GM12872 (cell line): Measurements from ENCODE around the gene SRSF8.
A peak's percentile ranks its signal among the peaks of the same experiment; 100 is the strongest.

Experiments
- TF ChIP-seq, protein P1 (sequence below): IDR thresholded peaks from 3 replicates; pipeline ENCODE4 v1.5.1; 2011; ENCODE audit warnings: low read depth, mild to moderate bottlenecking, low read length, moderate library complexity; ENCODE audit not compliant: insufficient read depth

Gene SRSF8

DNA sequence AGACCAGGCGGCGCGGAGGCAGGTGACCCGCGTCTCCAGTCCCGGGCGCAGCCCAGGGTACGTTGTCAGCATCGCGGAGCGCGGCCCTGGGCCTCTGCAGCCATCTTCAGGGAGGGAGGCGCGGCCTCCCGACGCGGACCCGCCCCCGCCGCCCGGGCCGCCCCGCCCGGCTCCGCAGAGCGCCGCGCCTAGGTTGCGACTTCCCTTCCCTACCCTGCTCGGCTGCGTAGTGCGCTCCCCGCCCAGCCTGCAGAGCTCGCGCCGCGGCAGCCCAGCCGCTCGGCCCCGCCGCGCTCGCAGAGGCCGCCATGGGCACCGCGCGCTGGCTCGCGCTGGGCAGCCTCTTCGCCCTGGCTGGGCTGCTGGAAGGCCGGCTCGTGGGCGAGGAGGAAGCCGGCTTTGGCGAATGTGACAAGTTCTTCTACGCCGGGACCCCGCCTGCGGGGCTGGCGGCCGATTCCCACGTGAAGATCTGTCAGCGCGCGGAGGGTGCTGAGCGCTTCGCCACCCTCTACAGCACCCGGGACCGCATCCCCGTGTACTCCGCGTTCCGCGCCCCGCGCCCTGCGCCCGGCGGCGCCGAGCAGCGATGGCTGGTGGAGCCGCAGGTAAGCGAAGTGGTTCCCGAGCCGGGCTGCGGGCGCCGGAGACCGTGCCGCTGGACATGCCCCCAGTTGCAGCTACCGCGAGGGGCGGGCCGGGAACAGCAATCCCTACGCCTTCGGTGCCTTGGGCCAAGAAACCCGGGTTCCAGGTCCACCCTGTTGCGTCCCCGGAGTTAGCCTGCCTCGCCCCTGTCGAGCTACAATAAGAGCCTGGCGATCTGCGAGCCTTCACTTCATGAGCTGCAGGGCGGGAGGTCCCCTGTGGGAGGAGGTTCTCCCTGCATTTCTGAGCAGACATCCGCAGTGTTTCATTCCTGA, 23.2 kb downstream of the SRSF8 start, which contains the start of gene ENDOD1:
Gene ENDOD1 (plus strand): TSS at position 227 of the 923 bp plus-strand sequence. CDS start 82 bp downstream, at position 309.
- TF ChIP-seq, protein P1, sequence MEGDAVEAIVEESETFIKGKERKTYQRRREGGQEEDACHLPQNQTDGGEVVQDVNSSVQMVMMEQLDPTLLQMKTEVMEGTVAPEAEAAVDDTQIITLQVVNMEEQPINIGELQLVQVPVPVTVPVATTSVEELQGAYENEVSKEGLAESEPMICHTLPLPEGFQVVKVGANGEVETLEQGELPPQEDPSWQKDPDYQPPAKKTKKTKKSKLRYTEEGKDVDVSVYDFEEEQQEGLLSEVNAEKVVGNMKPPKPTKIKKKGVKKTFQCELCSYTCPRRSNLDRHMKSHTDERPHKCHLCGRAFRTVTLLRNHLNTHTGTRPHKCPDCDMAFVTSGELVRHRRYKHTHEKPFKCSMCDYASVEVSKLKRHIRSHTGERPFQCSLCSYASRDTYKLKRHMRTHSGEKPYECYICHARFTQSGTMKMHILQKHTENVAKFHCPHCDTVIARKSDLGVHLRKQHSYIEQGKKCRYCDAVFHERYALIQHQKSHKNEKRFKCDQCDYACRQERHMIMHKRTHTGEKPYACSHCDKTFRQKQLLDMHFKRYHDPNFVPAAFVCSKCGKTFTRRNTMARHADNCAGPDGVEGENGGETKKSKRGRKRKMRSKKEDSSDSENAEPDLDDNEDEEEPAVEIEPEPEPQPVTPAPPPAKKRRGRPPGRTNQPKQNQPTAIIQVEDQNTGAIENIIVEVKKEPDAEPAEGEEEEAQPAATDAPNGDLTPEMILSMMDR, result 0 out of 3 replicates have a peak, but pooled peaks have one; percentile 13

DNA sequence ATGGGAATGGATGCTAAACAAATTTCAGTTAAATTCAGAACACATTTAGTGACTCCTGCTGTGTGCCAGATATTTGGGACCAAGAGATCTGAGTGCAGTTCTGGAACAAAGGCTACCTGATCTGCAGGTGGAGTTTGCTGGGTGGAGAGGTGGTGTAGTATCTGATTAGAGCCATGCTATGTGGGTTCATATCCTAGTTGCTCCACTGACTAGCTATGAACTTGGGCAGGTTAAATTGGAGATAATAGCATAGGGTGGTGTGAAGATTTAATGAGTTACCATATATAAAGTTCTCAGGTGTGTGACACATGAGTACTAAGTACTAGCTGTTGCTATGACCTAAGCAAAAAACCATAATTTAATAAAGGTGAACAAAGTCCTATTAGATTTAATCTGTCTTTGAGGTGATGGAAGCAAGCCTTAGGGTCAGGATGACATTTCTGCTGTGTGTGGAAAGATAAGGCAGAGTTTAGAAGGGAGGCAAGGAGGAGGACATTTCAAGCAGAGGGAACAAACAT, 25.0 kb downstream of the SRSF8 start:
- TF ChIP-seq, protein P1, result no peak

DNA sequence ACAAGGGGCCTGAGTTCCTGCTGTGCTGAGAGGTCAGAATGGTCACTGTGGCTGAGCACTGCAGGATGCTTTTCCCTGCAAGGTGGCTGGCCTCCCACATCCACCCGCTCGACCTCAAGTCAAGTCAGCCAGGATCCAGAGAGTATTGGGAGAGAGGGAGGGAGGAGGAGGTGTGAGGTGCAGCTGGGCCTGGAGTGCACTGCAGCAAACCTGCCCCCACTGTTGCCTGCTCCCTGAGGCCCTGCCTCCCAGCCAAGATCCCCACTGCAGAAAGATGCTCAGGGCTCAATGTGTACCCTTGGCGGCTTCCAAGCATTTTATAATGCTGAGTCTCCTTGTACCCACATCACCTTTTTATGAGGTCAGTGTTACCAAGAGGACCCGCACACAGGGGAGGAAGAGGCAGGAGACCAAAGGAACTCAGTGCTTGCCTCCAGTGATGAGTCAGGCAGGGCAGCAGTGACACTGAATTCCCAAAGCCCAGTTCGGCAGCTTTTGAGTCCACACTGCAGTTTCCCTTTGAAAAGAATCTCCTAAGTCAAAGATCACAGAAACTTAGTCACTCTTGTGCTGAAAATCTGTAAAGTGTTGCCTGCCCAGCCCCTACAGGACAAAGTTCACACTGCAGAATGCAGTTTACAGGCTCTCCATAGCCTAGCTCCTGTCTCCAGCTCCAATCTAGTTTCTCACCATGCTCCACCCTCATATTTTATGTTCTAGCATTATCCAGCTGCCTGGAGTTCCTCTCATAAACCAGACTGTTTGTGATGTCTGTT, 26.0 kb downstream of the SRSF8 start:
- TF ChIP-seq, protein P1, result peak; percentile 85

DNA sequence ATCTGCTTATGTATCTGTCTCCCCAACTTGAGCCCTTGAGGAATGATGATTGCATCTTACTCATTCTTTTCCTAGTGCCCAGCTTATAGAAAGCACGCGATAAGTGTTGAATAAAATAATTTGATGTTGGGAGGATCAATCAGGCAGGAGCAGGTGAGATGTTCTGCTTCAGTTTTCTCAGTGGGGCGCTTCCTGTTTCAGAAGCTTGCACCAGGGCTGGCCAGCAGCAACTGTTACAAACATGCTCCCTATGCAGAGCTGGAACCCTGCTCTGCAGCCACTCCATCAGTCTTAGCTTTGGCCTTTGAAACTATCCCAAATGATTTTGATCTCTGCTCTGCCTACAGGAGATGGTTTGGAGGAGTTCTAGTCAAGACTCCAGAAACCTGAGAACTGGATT, 26.8 kb downstream of the SRSF8 start:
- TF ChIP-seq, protein P1, result no peak

DNA sequence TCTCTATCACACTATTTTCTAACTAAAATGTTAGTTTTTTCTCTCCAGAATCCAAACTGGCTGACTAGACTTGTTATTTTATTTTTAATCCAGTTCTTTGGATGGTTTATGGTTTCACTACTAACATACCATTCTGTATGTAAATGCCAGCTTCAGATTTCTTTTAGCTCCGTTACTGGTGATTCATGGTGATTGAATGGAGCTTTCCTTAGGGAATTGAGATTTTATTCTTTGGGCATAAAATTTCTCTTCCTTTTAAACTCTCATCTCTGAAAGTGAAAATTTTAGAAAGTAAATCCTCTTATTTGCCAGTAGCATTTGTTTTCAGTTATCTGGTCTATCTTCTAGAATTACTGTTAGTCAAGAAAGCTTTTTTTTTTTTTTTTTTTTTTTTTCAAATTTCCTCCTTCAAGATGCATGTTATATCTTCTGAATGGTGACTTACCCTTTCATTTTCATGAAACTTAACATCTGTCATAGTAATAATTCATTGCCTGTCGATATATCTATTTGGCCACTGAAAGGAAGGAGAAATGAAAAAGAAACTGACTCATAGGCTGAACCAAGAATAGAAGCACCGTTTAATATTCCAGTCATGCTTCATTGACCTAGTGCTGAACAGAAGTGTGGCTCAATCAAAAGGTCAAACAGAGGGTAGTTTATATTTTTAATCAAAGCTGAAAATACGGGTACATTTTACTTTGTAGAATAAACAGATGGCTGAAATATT, 29.3 kb downstream of the SRSF8 start:
- TF ChIP-seq, protein P1, result no peak

DNA sequence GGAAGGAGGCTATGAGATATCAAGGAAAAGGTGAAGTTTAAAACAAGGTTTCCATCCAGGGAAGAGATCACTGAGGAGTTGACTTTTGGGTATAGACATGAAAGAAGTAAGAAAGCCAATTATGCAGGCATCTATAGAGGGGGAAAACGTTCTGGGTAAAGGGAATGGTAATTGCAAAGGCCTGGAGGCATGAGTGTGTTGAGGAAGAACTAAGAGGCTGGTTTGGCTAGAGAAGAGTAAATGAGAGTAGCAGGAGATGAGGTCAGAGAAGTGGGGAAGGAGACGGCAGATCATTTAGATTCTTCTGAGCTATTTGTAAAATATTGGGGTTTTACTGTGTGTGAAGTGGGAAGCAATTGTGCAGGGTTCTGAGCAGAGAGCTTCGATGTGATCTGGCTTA, 30.5 kb downstream of the SRSF8 start:
- TF ChIP-seq, protein P1, result no peak

DNA sequence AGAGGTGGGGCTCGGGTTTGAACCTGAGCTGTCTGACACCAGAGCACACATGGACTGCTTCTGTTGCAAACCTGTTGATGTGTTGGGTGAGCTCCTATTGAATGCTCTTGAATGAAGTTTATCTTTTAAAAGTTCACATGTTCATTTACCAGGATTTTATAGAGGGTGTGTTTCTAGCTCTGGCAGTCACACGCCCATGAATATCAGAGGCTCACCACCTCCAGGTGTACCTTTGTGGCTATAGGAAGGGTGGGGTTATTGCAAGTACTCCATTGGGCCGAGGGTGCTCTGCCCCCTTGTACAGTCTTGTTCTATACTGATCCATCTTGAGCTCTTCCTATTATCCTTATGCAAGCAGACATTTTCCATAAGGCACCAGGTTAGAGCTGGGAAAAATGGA, 32.1 kb downstream of the SRSF8 start:
- TF ChIP-seq, protein P1, result no peak
